Karpas-422 (cell line): ENCODE data around the gene DONSON. TPM values are rescaled to one million over a fixed set of nuclear protein-coding genes. Genes with fewer than 3 reads are reported as not detected.

Experiments
- DNase-seq: peaks from one replicate; pipeline ENCODE4 v3.0.0-alpha.2; 2015
- H2AFZ ChIP-seq: fragments of 200-600 bp; sonication (generic); 2 replicates; pipeline ENCODE4 v1.6.1; 2014; ENCODE audit warnings: antibody characterized with exemption, low read length, mixed read lengths
- H3K27ac ChIP-seq: fragments of 200-600 bp; sonication (generic); 2 replicates; pipeline ENCODE4 v1.5.1; 2014; ENCODE audit warnings: mild to moderate bottlenecking, low read length, moderate library complexity
- H3K27me3 ChIP-seq: fragments of 200-600 bp; sonication (generic); 2 replicates; pipeline ENCODE4 v1.6.1; 2014; ENCODE audit warnings: low read length, mixed read lengths
- H3K36me3 ChIP-seq: fragments of 200-600 bp; sonication (generic); 2 replicates; pipeline ENCODE4 v1.6.1; 2014; ENCODE audit warnings: low read length, mixed read lengths; ENCODE audit not compliant: insufficient read depth
- H3K4me1 ChIP-seq: fragments of 200-600 bp; sonication (generic); 2 replicates; pipeline ENCODE4 v1.6.1; 2014; ENCODE audit warnings: mild to moderate bottlenecking, low read length, mixed read lengths
- H3K4me2 ChIP-seq: fragments of 200-600 bp; sonication (generic); 2 replicates; pipeline ENCODE4 v1.6.1; 2014; ENCODE audit warnings: low read length, low read depth, mild to moderate bottlenecking; ENCODE audit not compliant: poor library complexity, severe bottlenecking
- H3K4me3 ChIP-seq: fragments of 200-600 bp; sonication (generic); 2 replicates; pipeline ENCODE4 v1.5.1; 2014; ENCODE audit warnings: mild to moderate bottlenecking, antibody characterized with exemption, low read length, mixed read lengths
- H3K79me2 ChIP-seq: fragments of 200-600 bp; sonication (generic); 2 replicates; pipeline ENCODE4 v1.6.1; 2014; ENCODE audit warnings: mild to moderate bottlenecking, low read length, mixed read lengths
- H3K9ac ChIP-seq: fragments of 200-600 bp; sonication (generic); 2 replicates; pipeline ENCODE4 v1.6.0; 2014; ENCODE audit warnings: low read length
- H3K9me2 ChIP-seq: fragments of 200-600 bp; sonication (generic), shearing (Covaris generic); replicated peaks from 2 replicates; pipeline ENCODE4 v1.6.0; 2014; ENCODE audit warnings: mild to moderate bottlenecking, low read length, moderate library complexity; ENCODE audit not compliant: insufficient read depth
- H3K9me3 ChIP-seq: fragments of 300-700, 200-600 bp; sonication (generic); 2 replicates; pipeline ENCODE4 v1.6.1; 2014; ENCODE audit warnings: low read length, mixed read lengths
- H4K20me1 ChIP-seq: fragments of 200-600 bp; sonication (generic); 2 replicates; pipeline ENCODE4 v1.6.1; 2014; ENCODE audit warnings: mild to moderate bottlenecking, antibody characterized with exemption, low read length, low read depth; ENCODE audit not compliant: insufficient read depth
- total RNA-seq: library from RNA; depleted of rRNA; stranded (reverse); fragments of >200 nt; shearing (Covaris generic); gene quantifications from 2 replicates; pipeline ENCODE4 v1.2.3, GENCODE V29; 2014; ENCODE audit warnings: low replicate concordance; rRNA removed

The DONSON gene
- total RNA-seq, 1 experiment from 2014 or later, result 16.1 TPM

DNA sequence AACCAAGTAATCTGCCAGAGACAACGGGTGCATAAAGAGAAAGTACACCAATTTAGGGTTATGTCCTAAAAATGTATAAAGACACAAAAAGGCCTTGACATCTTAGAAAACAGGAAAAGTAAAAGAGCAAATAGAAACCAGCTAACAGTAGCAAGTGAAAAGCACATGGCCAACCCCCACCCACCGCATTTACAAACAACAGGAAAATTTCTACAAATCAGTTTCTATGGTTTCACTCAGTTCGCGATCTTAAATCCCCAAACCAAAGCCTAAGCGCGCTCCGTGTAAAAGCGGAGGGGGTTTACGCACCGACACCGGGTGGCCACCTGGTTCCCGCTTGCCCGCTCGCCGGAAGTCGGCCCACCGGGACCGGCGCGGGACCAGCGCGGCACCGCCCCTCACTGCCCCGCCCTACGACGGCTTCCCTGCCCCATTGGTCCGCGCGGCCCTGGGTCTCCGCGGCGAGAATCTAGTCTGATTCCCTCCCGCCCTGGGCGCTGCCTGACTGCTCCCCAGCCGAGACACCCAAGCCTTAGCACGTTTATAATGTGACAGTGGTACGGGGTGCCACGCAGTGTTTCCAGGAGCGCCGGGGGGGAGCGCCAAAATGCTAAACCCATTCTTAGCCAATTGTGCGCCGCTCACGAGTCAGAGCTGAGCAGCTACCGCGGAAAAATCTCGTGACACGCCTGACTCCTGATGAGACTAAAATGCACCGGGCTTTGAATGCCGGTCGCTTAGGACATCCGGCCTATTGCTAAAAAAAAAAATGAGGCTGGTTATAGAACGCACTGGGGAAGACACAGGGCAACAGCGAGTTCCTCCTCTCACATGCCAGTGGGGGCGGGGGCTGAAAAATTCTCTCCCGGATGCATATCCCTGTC is 46.5 kb downstream of the DONSON start, which contains the start of gene GART:
GART (minus strand) TSS at position 362 of the 884 bp plus-strand sequence. CDS start 2,802 bp downstream, outside the sequence.
- peaks cover 24% of the 10 kb centered on the region for H4K20me1 ChIP-seq
- peaks cover 92% of the 10 kb centered on the region for H3K79me2 ChIP-seq
- H3K36me3 ChIP-seq, result peaks cover 53% of the 10 kb centered on the region
- DNase-seq, result peak; percentile 95
- peaks cover 30% of the 10 kb centered on the region for H3K4me1 ChIP-seq
- H3K9me2 ChIP-seq, result no peaks in the 10 kb centered on the region
- peak within 1 kb of the TSS; percentile 35; the same call in 1 of the 2 replicates for H2AFZ ChIP-seq
- no peaks in the 10 kb centered on the region for H3K9me3 ChIP-seq
- H3K4me3 ChIP-seq, result peak within 1 kb of the TSS; percentile 83
- H3K27ac ChIP-seq, result peak within 1 kb of the TSS; percentile 96
- H3K4me2 ChIP-seq, result peak within 1 kb of the TSS; percentile 96
- no peaks in the 10 kb centered on the region for H3K27me3 ChIP-seq
- H3K9ac ChIP-seq, result peak within 1 kb of the TSS; percentile 97

DNA sequence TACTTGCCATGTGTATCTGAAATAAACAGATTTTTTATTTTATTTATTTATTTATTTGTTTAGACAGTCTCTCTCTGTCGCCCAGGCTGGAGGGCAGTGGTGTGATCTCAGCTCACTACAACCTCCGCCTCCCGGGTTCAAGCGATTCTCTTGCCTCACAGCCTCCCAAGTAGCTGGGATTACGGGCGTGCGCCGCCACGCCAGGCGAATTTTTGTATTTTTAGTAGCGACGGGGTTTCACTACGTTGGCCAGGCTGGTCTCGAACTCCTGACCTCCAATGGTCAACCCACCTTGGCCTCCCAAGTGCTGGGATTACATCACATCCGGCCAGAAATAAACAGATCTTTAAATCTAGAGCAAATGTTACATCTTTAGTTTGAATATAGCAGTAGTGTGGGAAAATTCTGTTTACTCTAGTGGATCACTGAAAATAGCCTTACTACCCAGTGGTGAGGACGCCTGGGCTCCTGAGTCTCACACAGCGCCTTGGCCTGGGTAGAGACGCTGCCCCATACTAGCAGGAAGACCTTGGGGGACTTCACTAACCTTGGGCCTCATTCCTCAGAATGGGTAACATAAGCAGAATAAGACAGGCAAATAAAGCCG is 47.3 kb downstream of the DONSON start:
- Histone ChIP-seq H3K9me3 (no peaks in the 10 kb centered on the region), H3K27me3 (no peaks in the 10 kb centered on the region), H3K4me2 (peak overlapping the region; percentile 96), H3K4me1 (peaks cover 30% of the 10 kb centered on the region), H3K36me3 (peaks cover 60% of the 10 kb centered on the region), H3K9ac (peak overlapping the region; percentile 97), H3K79me2 (peaks cover 92% of the 10 kb centered on the region), H3K9me2 (no peaks in the 10 kb centered on the region), H3K4me3 (peak overlapping the region; percentile 83), H2AFZ (no peak overlapping the region), H4K20me1 (peaks cover 23% of the 10 kb centered on the region), H3K27ac (peak overlapping the region; percentile 96)
- peak; percentile 67 for DNase-seq

DNA sequence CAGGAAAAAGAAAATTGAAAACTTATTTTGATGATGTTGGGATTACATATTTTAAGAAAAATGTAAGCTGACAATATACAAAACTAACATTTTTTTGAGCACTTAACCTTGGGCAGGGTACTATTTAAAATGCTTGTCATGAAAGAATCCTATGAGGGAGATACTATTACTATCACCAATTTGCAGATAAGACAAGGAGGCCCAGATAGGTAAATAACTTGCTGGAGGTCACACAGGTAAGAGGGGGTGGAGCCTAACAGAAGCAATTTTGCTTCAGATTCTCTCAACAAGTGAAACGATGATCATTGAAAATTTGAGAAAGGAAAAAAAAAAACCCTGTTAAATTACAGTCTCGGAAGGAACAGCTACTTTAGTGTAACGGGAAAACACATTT is 47.8 kb downstream of the DONSON start:
- DNase-seq, result no peak
- H3K79me2 ChIP-seq, result peaks cover 90% of the 10 kb centered on the region
- peaks cover 23% of the 10 kb centered on the region for H4K20me1 ChIP-seq
- H3K27me3 ChIP-seq, result no peaks in the 10 kb centered on the region
- peak overlapping the region; percentile 50 for H3K27ac ChIP-seq
- peak overlapping the region; percentile 83 for H3K4me3 ChIP-seq
- H2AFZ ChIP-seq, result no peak overlapping the region
- no peaks in the 10 kb centered on the region for H3K9me3 ChIP-seq
- H3K4me2 ChIP-seq, result peak overlapping the region; percentile 96
- H3K4me1 ChIP-seq, result peaks cover 30% of the 10 kb centered on the region
- H3K9me2 ChIP-seq, result no peaks in the 10 kb centered on the region
- H3K9ac ChIP-seq, result peak overlapping the region; percentile 97
- H3K36me3 ChIP-seq, result peaks cover 60% of the 10 kb centered on the region

DNA sequence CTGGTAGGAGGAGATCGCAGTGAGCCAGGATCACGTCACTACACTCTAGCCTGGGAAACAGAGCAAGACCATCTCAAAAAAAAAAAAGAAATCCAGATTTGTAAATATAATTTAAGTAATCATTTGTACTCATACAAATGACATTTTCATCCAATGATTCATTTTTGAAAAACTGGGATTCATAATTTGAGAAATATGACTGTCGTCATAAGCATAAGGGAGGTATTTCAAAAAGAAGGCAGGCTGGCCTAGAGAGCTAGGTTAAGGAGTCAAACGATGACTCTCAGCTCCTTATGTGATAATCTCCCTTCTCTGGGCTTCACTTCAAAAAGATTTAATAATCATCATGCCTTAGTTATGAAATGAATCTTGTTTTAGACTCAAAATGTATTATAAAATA is 48.9 kb downstream of the DONSON start:
- H2AFZ ChIP-seq, result no peak overlapping the region
- no peak overlapping the region for H3K27ac ChIP-seq
- H3K36me3 ChIP-seq, result peaks cover 61% of the 10 kb centered on the region
- H3K9me3 ChIP-seq, result no peaks in the 10 kb centered on the region
- H3K4me2 ChIP-seq, result no peak overlapping the region
- no peak overlapping the region for H3K9ac ChIP-seq
- peaks cover 87% of the 10 kb centered on the region for H3K79me2 ChIP-seq
- H3K9me2 ChIP-seq, result no peaks in the 10 kb centered on the region
- H3K4me1 ChIP-seq, result peaks cover 19% of the 10 kb centered on the region
- H3K27me3 ChIP-seq, result no peaks in the 10 kb centered on the region
- DNase-seq, result no peak
- no peak overlapping the region for H3K4me3 ChIP-seq
- peaks cover 13% of the 10 kb centered on the region for H4K20me1 ChIP-seq

DNA sequence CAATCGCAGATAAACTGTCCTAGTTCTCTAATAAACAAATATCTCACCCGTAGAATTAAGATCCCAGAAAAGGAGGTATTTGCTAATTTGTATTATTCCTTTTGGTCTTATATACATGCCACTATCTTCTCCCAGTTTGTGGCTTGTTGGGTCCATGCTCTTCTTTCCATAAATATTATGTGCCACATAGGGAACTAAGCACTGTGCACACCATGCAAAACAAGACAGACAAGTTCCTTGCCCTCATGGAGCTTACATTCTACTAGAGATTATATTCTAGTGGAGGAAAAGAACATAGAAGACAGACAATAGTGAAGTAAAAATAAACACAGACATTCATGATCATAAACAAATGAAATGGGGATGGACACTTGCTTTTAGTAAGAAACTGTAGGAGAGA is 51.3 kb downstream of the DONSON start:
- no peak for DNase-seq
- Histone ChIP-seq H3K36me3 (peaks cover 79% of the 10 kb centered on the region), H3K9me2 (no peaks in the 10 kb centered on the region), H4K20me1 (no peaks in the 10 kb centered on the region), H3K4me1 (peaks cover 12% of the 10 kb centered on the region), H3K9me3 (no peaks in the 10 kb centered on the region), H3K4me2 (no peak overlapping the region), H3K4me3 (no peak overlapping the region), H2AFZ (no peak overlapping the region), H3K27ac (no peak overlapping the region), H3K79me2 (peaks cover 76% of the 10 kb centered on the region), H3K27me3 (no peaks in the 10 kb centered on the region), H3K9ac (no peak overlapping the region)

DNA sequence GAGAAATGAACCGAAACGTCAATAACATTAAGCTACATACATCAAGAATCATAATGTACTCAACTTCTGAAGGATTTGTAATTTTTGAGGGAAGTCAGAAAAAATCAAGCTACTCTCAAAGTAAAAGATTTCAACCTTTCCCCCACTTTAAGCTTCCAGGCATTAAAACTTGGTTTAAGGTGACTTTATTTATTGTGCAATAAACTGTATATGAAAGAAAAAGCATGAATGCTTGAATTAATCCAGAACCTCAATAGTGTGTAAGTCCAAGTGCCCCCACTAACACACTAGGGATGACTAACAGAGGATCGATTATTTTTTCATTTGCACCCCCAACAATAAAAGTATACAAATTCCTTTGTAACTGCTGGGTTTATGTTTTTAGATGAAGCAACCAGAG is 57.5 kb downstream of the DONSON start:
- Histone ChIP-seq H3K27me3 (no peaks in the 10 kb centered on the region), H3K79me2 (peaks cover 22% of the 10 kb centered on the region), H3K27ac (no peak overlapping the region), H3K9me2 (no peaks in the 10 kb centered on the region), H3K4me3 (no peak overlapping the region), H3K9ac (no peak overlapping the region), H3K4me1 (no peaks in the 10 kb centered on the region), H3K4me2 (no peak overlapping the region), H4K20me1 (no peaks in the 10 kb centered on the region), H3K36me3 (peaks cover 84% of the 10 kb centered on the region), H2AFZ (no peak overlapping the region), H3K9me3 (no peaks in the 10 kb centered on the region)
- DNase-seq, result no peak

Other genes starting within 250 kb of the DONSON start
- 30.4 and 52.1 TPM in 2 replicates for gene IFNGR2, start 185.3 kb downstream of the DONSON start, total RNA-seq
- gene TMEM50B, start 108.7 kb downstream of the DONSON start, total RNA-seq, result 39.9 and 57.5 TPM in 2 replicates
- 0.22 and 0.25 TPM in 2 replicates for gene DNAJC28, start 97.0 kb downstream of the DONSON start, total RNA-seq
- 117 and 119 TPM in 2 replicates for gene GART, start 46.6 kb downstream of the DONSON start, total RNA-seq
- 121 and 159 TPM in 2 replicates for gene SON, start 45.6 kb downstream of the DONSON start, total RNA-seq
- 38.9 and 43.6 TPM in 2 replicates for gene CRYZL1, start 53.1 kb upstream of the DONSON start, total RNA-seq
- 2.3 TPM in 2 replicates for gene ITSN1, start 53.8 kb upstream of the DONSON start, total RNA-seq